Bronchial epithelial cell (primary cell): ENCODE measurements around the gene MTHFS. TPM values are rescaled to one million over a fixed set of nuclear protein-coding genes. Genes with fewer than 3 reads are reported as not detected.
"Not testable (repeated sequence)": the region's sequence is repeated elsewhere in the genome, so short reads cannot be mapped to it uniquely, and the experiment has no call there.

Source experiments
- DNase-seq: peaks from one replicate; pipeline ENCODE4 v3.0.0-alpha.2; 2010; ENCODE audit warnings: low read depth
- FAIRE-seq: peaks from 2 replicates; lab custom pipeline; 2011; peaks lifted over from hg19 to GRCh38; lab: Jason Lieb, UNC
- H3K27me3 ChIP-seq: 2 replicates; pipeline ENCODE4 v1.5.1; 2011; ENCODE audit warnings: low read length; ENCODE audit not compliant: control insufficient read depth, insufficient read depth
- H3K36me3 ChIP-seq: 2 replicates; pipeline ENCODE4 v1.5.1; 2011; ENCODE audit warnings: low read length; ENCODE audit not compliant: control insufficient read depth, insufficient read depth
- H3K4me3 ChIP-seq: 2 replicates; pipeline ENCODE4 v1.5.1; 2011; ENCODE audit warnings: mild to moderate bottlenecking, low read depth, low read length, control low read depth
- CTCF ChIP-seq: IDR thresholded peaks from 2 replicates; pipeline ENCODE4 v1.5.1; 2011; ENCODE audit warnings: mild to moderate bottlenecking, moderate library complexity, low read length, control low read depth, inconsistent platforms; ENCODE audit not compliant: insufficient read depth, severe bottlenecking
- total RNA-seq: library from RNA; depleted of rRNA; stranded (reverse); fragments of >200 nt; gene quantifications from 2 replicates; pipeline ENCODE4 v1.2.1, GENCODE V29; 2014

The MTHFS gene
- total RNA-seq, 1 donor from 2014 or later = 33.4 TPM

- no peak for TF ChIP-seq CTCF
- no peak for FAIRE-seq
- Histone ChIP-seq H3K27me3 (no peaks in the 10 kb centered on the region), H3K4me3 (no peak overlapping the region), H3K36me3 (no peaks in the 10 kb centered on the region)
- DNase-seq = no peak
These were observed 7.5 kb upstream of the MTHFS start for GRCh38 chr15:79904271-79904670.

- TF ChIP-seq CTCF = no peak
- H3K27me3 ChIP-seq = no peaks in the 10 kb centered on the region
- H3K36me3 ChIP-seq = no peaks in the 10 kb centered on the region
- DNase-seq (no peak), FAIRE-seq (no peak)
- no peak overlapping the region for H3K4me3 ChIP-seq
These were observed 6.8 kb upstream of the MTHFS start for GRCh38 chr15:79903626-79904025.

GRCh38 chr15:79903144-79903543, 6.3 kb upstream of the MTHFS start:
- Histone ChIP-seq H3K27me3 (no peaks in the 10 kb centered on the region), H3K36me3 (no peaks in the 10 kb centered on the region), H3K4me3 (no peak overlapping the region)
- FAIRE-seq (no peak), DNase-seq (no peak)
- no peak for TF ChIP-seq CTCF

GRCh38 chr15:79901958-79902357, 5.1 kb upstream of the MTHFS start:
- Histone ChIP-seq H3K36me3 (no peaks in the 10 kb centered on the region), H3K27me3 (no peaks in the 10 kb centered on the region), H3K4me3 (no peak overlapping the region)
- no peak for DNase-seq
- TF ChIP-seq CTCF = no peak
- FAIRE-seq = no peak

- DNase-seq, FAIRE-seq, H3K27me3 ChIP-seq, H3K36me3 ChIP-seq, H3K4me3 ChIP-seq: not testable (repeated sequence)
These were observed 4.1 kb upstream of the MTHFS start for GRCh38 chr15:79900818-79901378.

GRCh38 chr15:79900087-79900486, 3.3 kb upstream of the MTHFS start:
- no peak for TF ChIP-seq CTCF
- no peaks in the 10 kb centered on the region for H3K36me3 ChIP-seq
- FAIRE-seq (no peak), DNase-seq (no peak)
- H3K4me3 ChIP-seq = no peak overlapping the region
- H3K27me3 ChIP-seq = no peaks in the 10 kb centered on the region

- not testable (repeated sequence) for H3K4me3 ChIP-seq, DNase-seq, H3K36me3 ChIP-seq, FAIRE-seq, H3K27me3 ChIP-seq
These were observed 2.0 kb upstream of the MTHFS start for GRCh38 chr15:79898786-79899185.
